Caki2 (cell line): ENCODE data around the gene ATP4B. TPM values are rescaled to one million over a fixed set of nuclear protein-coding genes. Genes with fewer than 3 reads are reported as not detected.
"Not testable (repeated sequence)": the region's sequence is repeated elsewhere in the genome, so short reads cannot be mapped to it uniquely, and the experiment has no call there.

ENCODE experiments used
- DNase-seq: peaks from one replicate; pipeline ENCODE4 v3.0.0-alpha.2; 2015; ENCODE audit warnings: low read depth
- in situ Hi-C: cut with HindIII; loops from 2 replicates; pipeline ENCODE4 v1.10.0; 2016; ENCODE audit warnings: low sequenced_read_pairs, low pct_unique_long_range_greater_than_20kb, mixed read lengths
- total RNA-seq: library from RNA; depleted of rRNA; stranded (reverse); fragments of >200 nt; shearing (Covaris generic); gene quantifications from 2 replicates; pipeline ENCODE4 v1.2.3, GENCODE V29; 2014; ENCODE audit warnings: low replicate concordance

Gene ATP4B
- total RNA-seq, 1 experiment from 2014 or later: not detected

GRCh38 chr13:113631341-113632095 is 26.5 kb downstream of the ATP4B start:
- in situ Hi-C loops: no loop called here
- no peak for DNase-seq

GRCh38 chr13:113630804-113631203 is 27.2 kb downstream of the ATP4B start:
- in situ Hi-C loops: no loop called here

GRCh38 chr13:113630296-113630695 is 27.7 kb downstream of the ATP4B start:
- in situ Hi-C loops: no loop called here

More at GRCh38 chr13:113630804-113631203, 27.2 kb downstream of the ATP4B start:
- no peak for DNase-seq

GRCh38 chr13:113629866-113630265 is 28.1 kb downstream of the ATP4B start:
- in situ Hi-C loops: no loop called here
- DNase-seq: no peak

More at GRCh38 chr13:113630296-113630695, 27.7 kb downstream of the ATP4B start:
- DNase-seq: no peak

DNA sequence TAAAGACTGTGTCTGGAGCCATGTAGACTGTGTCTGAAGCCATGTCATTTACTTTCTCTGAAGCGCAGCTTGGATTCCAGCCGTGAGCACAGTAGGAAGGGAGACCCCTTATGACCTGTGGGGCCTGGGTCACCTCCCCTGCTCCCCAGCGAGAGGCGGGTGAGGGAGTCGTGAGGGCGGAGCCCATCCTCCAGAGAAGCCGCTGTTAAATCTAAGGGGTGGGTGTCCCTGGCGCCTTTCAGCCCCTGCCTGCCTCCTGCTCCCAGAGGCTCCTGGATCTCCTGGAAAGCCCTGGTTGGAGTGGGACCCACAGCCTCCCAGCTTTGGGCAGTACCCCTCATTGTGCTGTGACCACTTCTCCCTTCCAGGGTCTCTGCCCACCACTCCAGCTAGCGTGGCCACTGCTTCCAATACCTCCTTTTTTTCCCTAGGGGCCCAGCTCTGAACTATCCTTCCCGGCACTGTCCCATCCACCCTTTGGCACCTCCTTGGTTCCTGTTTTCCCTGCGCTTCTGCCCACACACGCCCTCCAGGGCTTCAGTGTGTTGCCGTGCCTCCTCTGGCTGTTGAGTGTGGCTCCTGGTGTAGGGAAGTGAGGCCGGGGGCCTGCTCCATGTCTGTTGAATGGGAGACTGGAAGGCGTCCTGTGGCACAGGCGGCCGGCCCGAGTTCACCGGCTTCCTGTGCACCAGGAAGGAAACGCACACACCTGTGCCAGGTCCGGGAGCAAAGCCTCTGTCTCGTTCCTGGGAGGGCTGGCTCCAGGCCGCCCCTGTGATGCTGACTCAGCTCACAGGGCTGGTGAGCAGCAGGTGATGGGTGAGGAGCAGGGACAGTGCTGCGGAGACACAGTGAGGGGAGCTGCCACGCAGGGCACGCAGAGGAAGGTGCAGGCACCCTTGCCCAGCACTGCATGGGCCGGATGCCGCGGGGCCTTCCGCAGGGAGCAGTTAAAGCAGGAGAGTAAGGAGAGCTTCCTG is 29.4 kb downstream of the ATP4B start:
- in situ Hi-C loops: no loop called here
- DNase-seq: no peak

DNA sequence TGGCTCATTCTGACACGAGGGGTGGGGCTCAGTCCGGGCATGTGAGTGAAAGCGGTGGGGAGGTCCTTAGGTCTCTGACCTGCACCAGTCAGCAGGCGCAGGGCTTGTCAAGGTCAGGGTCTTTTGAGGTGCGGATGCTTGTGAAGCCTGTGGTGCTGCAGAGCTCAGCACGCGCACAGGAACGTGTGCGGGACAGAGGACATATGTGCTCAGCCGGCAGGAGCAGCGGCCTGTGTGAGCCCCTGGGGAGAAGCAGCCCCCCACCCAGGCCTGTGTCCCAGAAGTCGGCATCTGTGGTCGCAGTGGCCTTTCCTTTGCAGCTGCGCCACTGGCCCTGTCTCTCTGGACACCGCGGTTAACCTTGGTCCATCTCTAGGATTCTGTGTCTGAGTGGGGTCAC is 30.9 kb downstream of the ATP4B start:
- in situ Hi-C loops: no loop called here
- DNase-seq: no peak

GRCh38 chr13:113625965-113626721 is 31.9 kb downstream of the ATP4B start:
- DNase-seq: no peak
- in situ Hi-C loops: no loop called here

DNA sequence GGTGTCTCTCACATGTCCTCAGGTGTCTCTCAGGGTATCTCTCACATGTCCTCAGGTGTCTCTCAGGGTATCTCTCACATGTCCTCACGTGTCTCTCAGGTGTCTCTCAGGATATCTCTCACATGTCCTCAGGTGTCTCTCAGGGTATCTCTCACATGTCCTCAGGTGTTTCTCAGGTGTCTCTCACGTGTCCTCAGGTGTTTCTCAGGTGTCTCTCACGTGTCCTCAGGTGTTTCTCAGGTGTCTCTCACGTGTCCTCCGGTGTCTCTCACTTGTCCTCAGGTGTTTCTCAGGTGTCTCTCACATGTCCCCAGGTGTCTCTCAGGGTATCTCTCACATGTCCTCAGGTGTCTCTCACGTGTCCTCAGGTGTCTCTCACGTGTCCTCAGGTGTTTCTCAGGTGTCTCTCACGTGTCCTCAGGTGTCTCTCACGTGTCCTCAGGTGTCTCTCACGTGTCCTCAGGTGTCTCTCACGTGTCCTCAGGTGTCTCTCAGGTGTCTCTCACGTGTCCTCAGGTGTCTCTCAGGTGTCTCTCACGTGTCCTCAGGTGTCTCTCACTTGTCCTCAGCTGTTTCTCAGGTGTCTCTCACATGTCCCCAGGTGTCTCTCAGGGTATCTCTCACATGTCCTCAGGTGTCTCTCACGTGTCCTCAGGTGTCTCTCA is 33.2 kb downstream of the ATP4B start:
- DNase-seq, in situ Hi-C loops: not testable (repeated sequence)

DNA sequence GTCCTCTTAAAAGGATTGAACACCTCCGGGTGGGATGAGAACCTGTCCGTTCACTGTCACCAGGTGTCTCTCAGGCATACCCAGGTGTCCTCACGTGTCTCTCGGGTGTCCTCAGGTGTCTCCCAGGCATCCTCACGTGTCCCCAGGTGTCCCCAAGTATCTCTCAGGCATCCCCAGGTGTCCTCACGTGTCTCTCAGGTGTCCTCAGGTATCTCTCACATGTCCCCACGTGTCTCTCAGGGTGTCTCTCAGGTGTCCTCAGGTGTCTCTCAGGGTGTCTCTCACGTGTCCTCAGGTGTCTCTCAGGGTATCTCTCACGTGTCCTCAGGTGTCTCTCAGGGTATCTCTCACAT is 33.8 kb downstream of the ATP4B start:
- no peak for DNase-seq
- in situ Hi-C loops: no loop called here

DNA sequence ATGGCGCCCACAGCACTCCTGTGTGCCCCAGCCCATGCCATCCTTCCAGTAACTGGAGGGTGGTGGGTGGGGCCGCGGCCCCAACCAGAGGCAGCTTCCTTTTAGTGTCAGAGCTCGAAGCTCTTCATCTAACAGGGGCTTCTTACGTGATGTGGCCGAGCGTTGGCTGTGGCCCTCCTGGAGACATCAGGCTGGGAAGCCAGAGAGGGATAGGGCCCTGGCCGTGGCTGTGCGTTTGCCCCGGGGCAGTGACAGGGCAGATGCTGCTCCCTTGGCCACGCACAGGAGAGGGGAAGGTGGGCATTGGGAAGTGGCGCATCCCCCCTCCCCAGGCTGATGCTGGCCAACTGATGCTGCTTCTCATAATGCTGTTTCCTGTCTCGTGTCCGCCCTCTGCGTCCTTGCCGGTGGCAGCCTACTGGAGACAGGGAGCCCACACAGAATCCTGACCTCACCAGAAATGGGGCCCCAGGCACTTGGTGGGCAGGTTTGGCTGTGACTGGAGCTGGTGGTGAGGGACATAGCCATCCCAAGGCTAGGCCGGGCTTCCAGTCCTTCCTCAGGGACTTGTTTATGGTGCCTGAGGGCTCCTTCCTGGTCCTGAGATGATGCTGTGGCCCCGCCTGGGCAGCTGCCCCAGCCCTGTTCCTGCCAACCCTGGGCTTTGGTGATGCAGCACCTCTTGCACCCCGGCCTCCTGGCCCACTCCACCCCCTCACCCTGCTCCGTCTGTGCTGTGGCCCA is 34.3 kb downstream of the ATP4B start:
- in situ Hi-C loops: no loop called here
- no peak for DNase-seq

GRCh38 chr13:113622791-113623490 is 35.1 kb downstream of the ATP4B start:
- DNase-seq: no peak
- in situ Hi-C loops: no loop called here

GRCh38 chr13:113621986-113622550 is 35.9 kb downstream of the ATP4B start:
- in situ Hi-C loops, DNase-seq: not testable (repeated sequence)

DNA sequence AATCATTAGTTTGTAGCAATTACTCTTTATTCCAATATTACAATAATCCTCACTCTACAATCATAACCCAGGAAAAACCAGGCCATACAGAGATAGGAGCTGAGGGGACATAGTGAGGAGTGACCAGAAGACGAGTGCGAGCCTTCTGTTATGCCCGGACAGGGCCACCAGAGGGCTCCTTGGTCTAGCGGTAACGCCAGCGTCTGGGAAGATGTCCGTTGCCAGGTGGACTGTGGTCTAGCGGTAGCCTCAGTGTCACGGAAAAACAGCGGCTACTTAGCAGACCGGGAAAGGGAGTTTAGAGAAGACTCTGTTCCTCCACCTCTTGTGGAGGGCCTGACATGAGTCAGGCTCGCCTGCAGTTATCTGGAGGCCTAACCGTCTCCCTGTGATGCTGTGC is 36.5 kb downstream of the ATP4B start:
- in situ Hi-C loops: not testable (repeated sequence)
- peak; percentile 3 for DNase-seq

- DNase-seq: no peak
- in situ Hi-C loops: no loop called here
These were observed 37.0 kb downstream of the ATP4B start for GRCh38 chr13:113621046-113621445.

GRCh38 chr13:113620036-113620796 is 37.8 kb downstream of the ATP4B start:
- in situ Hi-C loops: no loop called here
- DNase-seq: no peak

DNA sequence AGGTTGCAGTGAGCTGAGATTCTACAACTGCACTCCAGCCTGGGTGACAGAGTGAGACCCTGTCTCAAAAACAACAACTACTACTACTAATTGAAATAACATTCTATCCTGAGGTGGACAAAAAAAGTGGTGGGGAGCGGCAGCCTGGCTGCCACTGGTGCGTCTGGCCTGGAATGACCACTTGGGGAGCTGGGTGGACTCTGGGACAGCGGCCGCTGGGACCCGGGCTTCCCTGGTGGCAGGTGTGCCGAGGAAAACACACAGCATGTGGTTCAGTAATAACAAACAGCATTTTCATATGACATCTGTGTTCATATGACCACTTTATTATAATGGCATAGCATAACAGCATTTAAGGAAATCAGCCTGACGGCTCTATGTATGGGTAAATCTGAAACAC is 39.5 kb downstream of the ATP4B start:
- in situ Hi-C loops: no loop called here
- no peak for DNase-seq
